Spleen (tissue), 11 donors: ENCODE measurements around the gene AP5Z1. TPM values are rescaled to one million over a fixed set of nuclear protein-coding genes. Genes with fewer than 3 reads are reported as not detected.

Experiments
- DNase-seq: peaks from one replicate; pipeline ENCODE4 v3.0.0-alpha.2; 2020
- H3K27ac ChIP-seq, 8 donors: fragments of 200-600 bp; sonication (generic) in 7 of 8; 1 replicate in 4 of 8; 2 replicates in 4 of 8; pipeline versions ENCODE4 v1.5.0 to v1.8.0; 2016 to 2021; ENCODE audit warnings: inconsistent platforms in 4 of 8, mild to moderate bottlenecking in 4 of 8, moderate library complexity in 1 of 8
- H3K27me3 ChIP-seq, 7 donors: fragments of 200-600 bp; sonication (generic) in 6 of 7; replicated peaks in 1 of 7; 1 replicate in 4 of 7; 2 replicates in 3 of 7; pipeline versions ENCODE4 v1.5.0 to v1.8.0; 2016 to 2021; ENCODE audit warnings: inconsistent platforms in 3 of 7, mild to moderate bottlenecking in 1 of 7
- H3K36me3 ChIP-seq, 6 donors: fragments of 200-600 bp; sonication (generic) in 5 of 6; 1 replicate in 4 of 6; 2 replicates in 2 of 6; pipeline versions ENCODE4 v1.5.0 to v1.8.0; 2016 to 2021; ENCODE audit warnings: inconsistent platforms in 2 of 6
- H3K4me1 ChIP-seq, 6 donors: fragments of 200-600 bp; sonication (generic) in 5 of 6; 1 replicate in 3 of 6; 2 replicates in 3 of 6; pipeline versions ENCODE4 v1.5.0 to v1.8.0; 2016 to 2021; ENCODE audit warnings: inconsistent platforms in 3 of 6
- H3K4me3 ChIP-seq, 8 donors: fragments of 200-600 bp; sonication (generic) in 7 of 8; 1 replicate in 4 of 8; 2 replicates in 4 of 8; pipeline versions ENCODE4 v1.5.0 to v1.8.0; 2016 to 2021; ENCODE audit warnings: inconsistent platforms in 4 of 8, mild to moderate bottlenecking in 4 of 8, moderate library complexity in 2 of 8
- H3K9me3 ChIP-seq, 8 donors: fragments of 200-600 bp; sonication (generic) in 7 of 8; 1 replicate in 4 of 8; 2 replicates in 4 of 8; pipeline versions ENCODE4 v1.5.0 to v1.8.0; 2016 to 2021; ENCODE audit warnings: inconsistent platforms in 4 of 8
- CTCF ChIP-seq, 11 experiments: fragments of 200-600 bp in 7 of 11; fragments of 450-650 bp in 4 of 11; sonication (generic) in 4 of 11; IDR thresholded peaks in 8 of 11; conservative IDR thresholded peaks in 3 of 11; 1 replicate in 7 of 11; 2 replicates in 4 of 11; pipeline versions ENCODE4 v1.4.0 to v1.8.0; 2016 to 2021; ENCODE audit warnings: antibody characterized with exemption in 11 of 11, inconsistent platforms in 4 of 11, mild to moderate bottlenecking in 1 of 11
- POLR2A ChIP-seq, 3 donors: fragments of 450-650 bp; IDR thresholded peaks; one replicate each; pipeline ENCODE4 v1.5.1; 2017; ENCODE audit warnings: antibody characterized with exemption in 3 of 3, mild to moderate bottlenecking in 1 of 3
- POLR2AphosphoS5 ChIP-seq, 3 donors: sonication (generic); formaldehyde crosslinking; IDR thresholded peaks; one replicate each; pipeline ENCODE4 v1.5.1; 2017; ENCODE audit warnings: antibody characterized with exemption in 3 of 3
- WGBS, 5 donors: extraction: QIAGEN DNeasy Blood & Tissue Kit in 3 of 5; methylation state at CpG; one replicate each; pipeline versions ENCODE4 v1.1.5 to v1.1.7; 2013 to 2018; 5-methylcytosine and 5-hydroxymethylcytosine counted together
- intact Hi-C: fragments of 100-400 bp; cut with DNase I; formaldehyde crosslinking; loops from one replicate; pipeline ENCODE4 v1.15.0; 2023; ENCODE audit warnings: low total_unique reads
- polyA plus RNA-seq, 3 donors: library from polyadenylated mRNA; stranded (reverse); fragments of 200-250 nt; gene quantifications; one replicate each; pipeline ENCODE4 v1.2.1, GENCODE V29; 2013
- total RNA-seq, 7 donors: library from RNA; depleted of rRNA in 3 of 7; stranded (reverse); fragments of >200 nt in 3 of 7; fragmentation: NEBNext Ultra II Directional in 4 of 7; extraction: Animal tissue kit (Norgen Biotek cat#: 25700) in 4 of 7; gene quantifications; one replicate each; pipeline versions ENCODE4 v1.1.0 to v1.2.1, GENCODE V29; 2016 to 2021
- donor health status: healthy with polysubstance abuse.
- donor health status: DM: no; HTN: no; CAD: no; lungs with moderate emphysema.
- donor health status: DM: no; HTN: no; CAD: no.
- donor health status: Bipolar disorder and iron deficiency.
- donor health status: healthy.
- donor health status: DM: no; HTN: no; CAD: no.
- donor health status: DM: yes; HTN: yes; CAD: no.

AP5Z1 gene
- total and polyA plus RNA-seq, 10 donors = 39.3 to 156 (median 64.7) TPM

DNA sequence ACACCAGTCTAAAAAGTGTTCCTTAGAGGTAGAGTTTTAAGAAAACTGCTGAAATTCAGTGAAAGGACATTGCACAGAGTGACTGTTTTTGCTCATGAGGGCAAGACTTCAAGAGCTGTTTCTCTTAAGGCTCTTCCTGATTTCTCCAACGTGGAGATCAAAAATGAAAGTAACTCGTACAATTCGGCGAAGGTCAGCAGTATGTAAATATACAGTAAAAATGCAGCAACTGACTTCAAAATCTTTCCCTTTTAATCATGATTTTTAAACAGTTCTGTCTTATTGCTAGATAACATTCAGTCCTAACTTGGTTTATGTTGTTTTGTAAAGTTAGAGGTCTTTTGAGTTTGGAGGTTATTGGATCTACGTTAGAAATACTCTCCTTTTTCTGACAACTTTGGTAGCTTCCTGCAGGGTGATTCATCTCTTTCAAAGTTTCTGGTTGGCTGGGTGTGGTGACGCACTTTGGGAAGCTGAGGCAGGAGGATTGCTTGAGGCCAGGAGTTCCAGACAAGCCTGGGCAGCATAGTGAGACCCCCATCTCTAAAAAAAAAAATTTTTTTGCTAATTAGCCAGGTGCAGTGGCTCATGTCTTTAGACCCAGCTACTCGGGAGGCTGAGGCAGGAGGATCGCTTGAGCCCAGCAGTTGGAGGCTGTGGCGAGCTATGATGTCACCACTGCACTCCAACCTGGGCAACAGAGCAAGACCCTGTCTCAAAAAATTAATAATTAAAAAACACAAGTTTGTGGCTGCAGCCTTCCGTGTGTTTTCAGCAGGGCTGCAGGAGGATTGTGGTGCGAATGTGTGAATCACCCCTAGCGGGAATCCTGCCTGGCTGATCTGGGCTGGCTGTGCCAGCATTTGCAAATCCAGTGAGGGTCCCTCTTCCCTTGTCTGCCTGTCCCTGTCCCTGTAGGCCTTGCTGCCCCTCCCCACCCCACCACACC lies 29.2 kb upstream of the AP5Z1 start:
- DNase-seq = no peak

DNA sequence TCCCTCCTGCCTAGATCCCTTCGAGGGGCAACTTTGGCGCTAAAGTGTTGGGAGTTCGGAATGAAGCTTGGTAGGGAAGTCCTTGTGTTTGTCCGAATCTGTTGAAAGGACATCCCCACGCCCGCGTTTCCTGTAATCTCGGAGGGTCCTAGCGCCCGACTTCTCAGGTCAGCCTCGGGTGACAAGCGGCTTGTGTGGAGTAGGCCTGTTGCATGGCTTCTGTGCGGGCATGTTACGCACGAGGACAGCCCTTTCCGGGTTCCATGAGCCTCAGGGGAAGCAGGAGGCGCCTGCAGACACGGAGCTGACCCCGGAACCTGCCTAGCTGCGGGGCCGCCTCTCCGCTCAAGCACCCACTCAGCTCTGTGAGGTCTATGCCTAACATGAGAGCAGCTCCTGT lies 28.4 kb upstream of the AP5Z1 start:
- no peaks in the 10 kb centered on the region for H3K27me3 ChIP-seq
- 72 to 85% (median 79%) methylated on average over 22 of the region's 22 CpGs for WGBS, 5 donors
- peaks cover 0 to 71% (median 17%) of the 10 kb centered on the region in 6 donors for H3K36me3 ChIP-seq
- peak overlapping the region in 1 of 8 donors; percentile 66 for H3K4me3 ChIP-seq
- H3K27ac ChIP-seq = peak overlapping the region; percentile 85 to 95 (median 90)
- intact Hi-C loops = no loop called here
- no peaks in the 10 kb centered on the region for H3K9me3 ChIP-seq
- peaks cover 35 to 69% (median 58%) of the 10 kb centered on the region in 6 donors for H3K4me1 ChIP-seq
- peak in 2 of 3 donors; percentile 16 to 36 for TF ChIP-seq POLR2AphosphoS5 (IDR thresholded peaks at IDR 0.05)
- TF ChIP-seq CTCF (IDR thresholded peaks at IDR 0.05 in 8 of 11, conservative IDR thresholded peaks at IDR 0.05 in 3 of 11) = no peak
- no peak for DNase-seq

More for the DNA sequence above, 29.2 kb upstream of the AP5Z1 start:
- WGBS, 5 donors = 46 to 50% (median 46%) methylated on average over 12 of the region's 12 CpGs
- Histone ChIP-seq H3K36me3 (peaks cover 0 to 71% (median 21%) of the 10 kb centered on the region in 6 donors), H3K27me3 (no peaks in the 10 kb centered on the region), H3K27ac (peak overlapping the region; percentile 85 to 95 (median 90)), H3K9me3 (no peaks in the 10 kb centered on the region), H3K4me3 (peak overlapping the region in 7 of 8 donors; percentile 10 to 66 (median 35)), H3K4me1 (peaks cover 35 to 69% (median 58%) of the 10 kb centered on the region in 6 donors)
- TF ChIP-seq POLR2AphosphoS5 (IDR thresholded peaks at IDR 0.05) = peak in 1 of 3 donors; percentile 24
- no peak for TF ChIP-seq CTCF (IDR thresholded peaks at IDR 0.05 in 8 of 11, conservative IDR thresholded peaks at IDR 0.05 in 3 of 11)
- TF ChIP-seq POLR2A (IDR thresholded peaks at IDR 0.05) = no peak
- intact Hi-C loops = no loop called here

GRCh38 chr7:4747746-4748145 lies 27.7 kb upstream of the AP5Z1 start:
- intact Hi-C loops = no loop called here
- Histone ChIP-seq H3K4me3 (no peak overlapping the region), H3K27ac (peak overlapping the region; percentile 85 to 95 (median 90)), H3K27me3 (no peaks in the 10 kb centered on the region), H3K9me3 (no peaks in the 10 kb centered on the region), H3K4me1 (peaks cover 35 to 73% (median 58%) of the 10 kb centered on the region in 6 donors), H3K36me3 (peaks cover 0 to 71% (median 11%) of the 10 kb centered on the region in 6 donors)
- 72 to 91% (median 81%) methylated on average over 11 of the region's 11 CpGs for WGBS, 5 donors
- DNase-seq = no peak
- TF ChIP-seq CTCF (IDR thresholded peaks at IDR 0.05 in 8 of 11, conservative IDR thresholded peaks at IDR 0.05 in 3 of 11) = no peak
- TF ChIP-seq POLR2AphosphoS5 (IDR thresholded peaks at IDR 0.05) = no peak
- TF ChIP-seq POLR2A (IDR thresholded peaks at IDR 0.05) = no peak

GRCh38 chr7:4748231-4748681 lies 27.2 kb upstream of the AP5Z1 start:
- intact Hi-C loops = no loop called here
- Histone ChIP-seq H3K4me1 (peaks cover 35 to 77% (median 59%) of the 10 kb centered on the region in 6 donors), H3K36me3 (peaks cover 0 to 66% (median 6%) of the 10 kb centered on the region in 6 donors), H3K27ac (peak overlapping the region in 7 of 8 donors; percentile 85 to 95 (median 90)), H3K27me3 (no peaks in the 10 kb centered on the region), H3K9me3 (no peaks in the 10 kb centered on the region), H3K4me3 (no peak overlapping the region)
- WGBS, 5 donors = 42 to 60% (median 48%) methylated on average over 10 of the region's 10 CpGs
- TF ChIP-seq POLR2A (IDR thresholded peaks at IDR 0.05) = no peak
- TF ChIP-seq POLR2AphosphoS5 (IDR thresholded peaks at IDR 0.05) = peak in 1 of 3 donors; percentile 35
- no peak for TF ChIP-seq CTCF (IDR thresholded peaks at IDR 0.05 in 8 of 11, conservative IDR thresholded peaks at IDR 0.05 in 3 of 11)
- no peak for DNase-seq
